ENCODE measurements around the gene GHRHR.

GHRHR gene

DNA sequence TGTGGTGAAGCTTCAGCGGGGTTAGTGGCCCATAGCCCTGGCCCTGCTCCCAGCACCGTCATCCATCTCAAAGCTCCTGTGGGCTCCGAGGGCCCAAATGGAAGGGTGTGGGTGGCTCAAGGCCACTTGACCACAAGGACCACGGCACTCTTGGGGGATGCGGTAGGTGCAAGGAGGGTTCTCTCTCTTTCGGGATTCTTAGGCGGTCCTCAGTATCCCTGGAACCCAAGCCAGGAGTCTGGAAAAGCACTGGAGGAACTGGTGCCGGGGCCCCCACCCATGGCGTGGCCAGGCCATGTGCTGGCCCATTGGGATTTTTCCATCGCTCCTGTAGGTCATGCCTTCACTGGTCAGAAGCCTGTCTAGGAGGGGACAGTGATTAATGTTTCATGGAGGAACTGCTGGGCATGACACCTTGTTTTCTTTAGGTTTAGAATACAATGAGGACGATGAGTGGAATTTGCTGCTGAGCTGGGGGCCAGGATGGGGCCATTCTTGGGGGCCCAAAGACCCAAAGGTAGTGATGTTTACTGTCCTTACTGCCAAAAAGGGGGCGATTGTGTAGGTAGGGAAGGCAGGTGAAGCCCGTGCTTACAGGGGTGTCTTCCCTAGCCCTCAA lies 35.4 kb upstream of the GHRHR start:
- no peak for DNase-seq (ENCODE audit: low spot score)

DNA sequence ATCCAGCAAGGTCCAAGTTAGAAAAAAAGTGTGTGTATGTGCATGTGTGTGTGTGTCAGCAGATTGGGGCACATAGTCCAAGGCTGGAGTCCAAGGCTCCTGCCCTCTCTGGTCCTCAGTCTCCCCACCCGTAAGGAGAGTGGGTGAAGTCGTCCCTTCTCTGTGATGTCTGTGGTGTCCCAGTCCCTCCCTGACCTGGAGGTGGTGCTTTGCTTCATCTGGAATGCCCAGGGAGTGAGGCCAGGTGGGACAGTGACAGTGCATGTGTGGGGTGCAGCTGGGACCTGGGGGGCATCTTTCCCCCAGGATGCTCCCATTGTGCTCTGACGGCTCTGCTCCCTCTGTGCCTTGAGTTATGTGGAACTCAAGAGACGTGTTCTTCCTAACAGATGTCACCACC lies 34.1 kb upstream of the GHRHR start:
- no peak for DNase-seq (ENCODE audit: low spot score)

DNA sequence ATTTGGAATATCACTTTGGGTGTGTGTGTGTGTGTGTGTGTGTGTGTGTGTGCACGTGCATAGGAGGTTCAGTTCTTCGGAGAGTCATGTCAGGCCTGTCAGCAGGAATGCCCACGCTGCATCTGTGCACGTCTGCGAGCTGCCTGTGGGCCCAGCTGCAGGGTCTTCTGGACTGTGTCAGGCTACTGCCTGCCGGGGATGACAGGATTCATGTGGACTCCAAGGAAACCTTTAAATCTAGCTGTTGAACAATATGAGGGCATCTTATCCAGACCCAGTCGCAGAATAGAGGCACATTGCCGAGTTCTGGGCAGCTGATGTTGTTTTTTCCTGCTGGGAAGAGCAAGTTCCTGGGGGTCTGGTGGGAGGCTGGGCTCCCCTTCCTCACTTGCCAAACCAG lies 33.1 kb upstream of the GHRHR start:
- DNase-seq (ENCODE audit: low spot score): no peak

DNA sequence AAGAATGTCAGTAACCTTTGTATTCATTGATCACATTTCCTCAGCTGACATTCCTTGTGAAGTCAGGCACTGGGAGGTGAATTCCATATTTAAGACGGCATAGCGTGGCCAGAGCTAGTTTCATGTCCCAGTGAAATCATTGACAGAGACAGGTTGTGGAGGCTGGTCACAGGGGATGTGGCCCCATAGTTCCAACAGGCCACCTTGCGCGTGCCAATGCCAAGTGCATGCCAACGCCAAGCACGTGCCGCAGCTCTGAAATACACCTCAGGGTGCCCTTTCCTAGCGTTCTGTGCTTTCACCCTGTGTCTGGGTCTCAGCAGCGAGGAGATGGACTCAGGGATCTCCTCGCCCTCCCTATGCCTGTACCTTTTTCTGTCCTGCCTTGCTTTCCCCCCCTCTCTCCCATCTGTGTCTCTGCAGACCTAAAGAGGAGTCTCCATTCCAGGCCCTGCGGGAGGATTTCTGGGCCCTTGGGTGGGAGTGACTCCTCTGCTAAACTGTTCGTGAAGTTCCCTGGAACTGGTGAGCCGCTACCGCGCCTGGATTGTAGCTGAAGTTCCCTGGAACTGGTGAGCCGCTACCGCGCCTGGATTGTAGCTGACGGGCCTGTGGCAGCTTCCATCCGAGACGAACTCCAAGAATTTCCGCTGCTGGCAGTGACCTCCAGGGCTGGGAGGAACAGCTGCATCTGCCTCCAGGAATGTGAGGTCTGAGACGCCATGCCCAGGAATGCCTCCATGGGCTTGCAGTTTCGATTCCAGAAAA lies 32.4 kb upstream of the GHRHR start:
- DNase-seq (ENCODE audit: low spot score): peak; percentile 92

- DNase-seq (ENCODE audit: low spot score): peak; percentile 1
Observed at GRCh38 chr7:30931929-30932540, 31.7 kb upstream of the GHRHR start.

DNA sequence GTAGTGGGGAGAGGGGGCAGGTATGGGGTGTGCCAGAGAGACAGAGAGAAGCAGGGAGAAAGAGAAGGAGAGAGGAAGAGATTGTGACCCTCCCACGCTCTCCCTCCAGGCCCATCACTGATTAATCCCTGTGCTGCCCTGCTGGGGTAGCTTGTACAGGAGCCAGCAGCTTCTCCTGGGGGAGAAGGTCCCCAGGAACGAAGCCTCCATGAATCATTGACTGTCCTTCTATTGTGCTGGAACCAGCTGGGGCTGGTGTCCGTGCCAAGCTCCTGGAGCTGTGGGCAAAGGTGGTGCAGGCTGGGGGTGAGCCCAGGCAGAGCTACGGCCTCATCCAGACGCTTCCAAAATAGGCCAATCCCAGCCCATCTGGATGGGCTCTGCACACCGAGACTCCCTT lies 31.2 kb upstream of the GHRHR start:
- no peak for DNase-seq (ENCODE audit: low spot score)

DNA sequence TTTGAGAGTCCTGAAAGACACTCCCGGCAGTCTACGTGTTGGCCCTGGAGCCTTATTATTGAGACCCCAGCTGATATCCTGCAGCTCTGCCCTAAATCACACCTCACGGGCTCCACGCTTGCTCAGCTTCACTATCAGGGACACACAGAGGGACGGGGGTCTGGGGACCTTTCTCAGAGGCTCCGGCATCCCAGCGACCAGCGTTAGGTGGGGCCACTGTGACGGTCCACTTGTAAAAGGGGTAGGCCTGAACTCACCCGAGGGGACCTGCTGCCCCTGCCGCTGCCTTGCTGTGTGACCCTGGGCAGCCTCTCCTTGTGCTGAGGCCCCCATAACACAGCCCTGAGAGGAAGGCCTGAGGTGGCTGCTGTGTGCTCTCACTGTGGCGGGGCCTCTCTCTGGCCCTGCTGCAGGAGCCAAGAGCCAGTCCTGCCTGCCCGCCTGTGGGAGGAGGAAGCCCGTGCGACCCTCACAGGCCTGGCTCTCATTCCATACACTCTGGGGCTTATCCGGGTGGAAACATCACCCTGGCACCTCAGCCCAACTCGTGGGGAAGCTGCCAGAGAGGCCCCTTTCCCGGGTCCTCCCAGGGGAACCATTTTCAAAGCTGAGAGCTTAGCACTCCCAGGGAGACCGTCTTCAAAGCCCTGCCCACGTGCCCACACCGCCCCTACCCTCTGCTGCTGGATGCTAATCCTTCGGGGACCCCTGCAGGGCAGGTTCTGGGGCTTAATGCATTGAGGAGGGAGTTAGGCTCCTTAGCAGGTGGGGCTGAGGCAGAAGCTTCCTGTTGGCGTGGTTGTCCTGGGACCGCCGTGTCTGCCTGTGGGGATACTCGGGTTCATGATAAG lies 30.4 kb upstream of the GHRHR start:
- no peak for DNase-seq (ENCODE audit: low spot score)

- peak; percentile 1 for DNase-seq (ENCODE audit: low spot score)
Observed at GRCh38 chr7:30934225-30934624, 29.5 kb upstream of the GHRHR start.

DNA sequence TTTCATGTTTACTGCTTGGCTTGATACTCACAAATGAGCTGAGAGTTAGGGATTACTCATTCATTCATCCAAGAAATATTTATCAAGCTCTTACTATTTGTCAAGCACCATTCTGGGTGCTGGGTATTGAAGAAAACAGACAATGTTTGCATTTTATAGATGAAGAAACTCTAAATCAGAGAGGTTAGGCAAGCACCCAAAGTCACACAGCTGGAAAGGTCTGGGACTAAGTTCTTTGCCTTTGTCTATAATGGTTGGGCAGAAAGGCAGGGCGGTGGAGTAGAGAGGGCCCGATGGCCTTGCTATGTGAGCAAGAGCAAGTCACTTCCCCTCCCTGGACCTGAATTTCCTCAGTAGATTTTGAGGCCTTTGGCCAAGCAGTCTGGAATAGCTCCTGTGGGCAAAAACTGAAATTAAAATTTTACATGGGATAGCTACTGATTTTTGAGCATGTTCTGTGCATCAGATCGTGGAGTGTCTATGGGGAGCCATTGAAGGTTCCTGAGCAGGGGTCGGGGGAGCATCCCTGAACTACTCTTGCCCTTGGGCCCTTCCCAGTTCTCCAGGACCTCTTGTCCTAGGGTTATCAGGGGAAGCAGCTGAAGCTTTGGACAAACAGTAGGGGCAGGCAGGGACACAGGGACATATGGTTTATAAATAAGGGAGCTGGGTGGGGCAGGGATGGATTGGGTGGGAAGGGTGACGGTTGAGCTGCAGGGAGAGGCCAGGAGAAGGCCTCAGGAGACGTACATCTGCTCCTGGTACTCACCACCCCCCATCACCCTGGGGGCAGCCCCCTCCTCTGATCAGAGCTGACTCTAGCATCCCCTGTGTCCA lies 28.8 kb upstream of the GHRHR start:
- peak; percentile 1 for DNase-seq (ENCODE audit: low spot score)

DNA sequence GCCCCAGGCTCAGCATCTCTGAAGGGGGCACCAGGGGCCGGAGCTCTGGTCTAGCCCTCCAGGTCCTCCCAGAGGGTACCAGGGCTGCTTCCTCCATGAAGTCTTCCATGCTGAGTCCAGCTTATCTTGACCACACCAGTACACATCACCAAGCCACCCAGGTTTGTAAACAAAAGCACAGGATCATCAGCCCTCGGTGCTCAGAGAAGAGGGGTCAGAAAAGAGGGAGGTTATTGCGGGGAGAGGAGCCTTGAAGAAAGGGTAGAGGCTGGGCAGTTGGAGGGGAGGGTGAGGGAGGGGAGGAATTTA lies 28.2 kb upstream of the GHRHR start:
- no peak for DNase-seq (ENCODE audit: low spot score)

DNA sequence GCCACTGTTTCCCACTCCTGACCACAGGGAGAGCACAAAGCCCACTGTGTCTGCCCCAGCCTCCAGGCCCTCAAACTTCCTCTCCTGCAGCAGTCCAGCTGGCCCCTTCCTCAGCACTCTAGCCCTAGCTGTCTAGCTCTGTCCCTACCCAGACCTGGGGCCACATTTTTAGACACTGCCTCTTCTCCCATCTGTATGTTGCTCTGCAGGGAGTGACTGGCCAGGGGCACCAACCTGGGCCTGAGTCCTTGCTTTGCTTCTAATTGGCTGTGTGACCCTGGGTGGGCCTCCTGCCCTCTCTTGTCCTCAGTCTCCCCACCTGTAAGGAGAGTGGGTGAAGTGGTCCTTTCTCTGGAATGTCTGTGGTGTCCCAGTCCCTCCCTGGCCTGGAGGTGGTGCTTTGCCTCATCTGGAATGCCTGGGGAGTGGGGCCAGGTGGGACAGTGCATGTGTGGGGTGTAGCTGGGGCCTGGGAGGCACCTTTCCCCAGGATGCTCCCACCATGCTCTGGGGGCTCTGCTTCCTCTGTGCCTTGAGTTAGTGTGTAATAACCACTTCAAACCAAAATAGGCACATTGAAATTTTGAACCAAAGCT lies 27.0 kb upstream of the GHRHR start:
- DNase-seq (ENCODE audit: low spot score): peak; percentile 0

GRCh38 chr7:30937416-30937815 lies 26.3 kb upstream of the GHRHR start:
- DNase-seq (ENCODE audit: low spot score): no peak

DNA sequence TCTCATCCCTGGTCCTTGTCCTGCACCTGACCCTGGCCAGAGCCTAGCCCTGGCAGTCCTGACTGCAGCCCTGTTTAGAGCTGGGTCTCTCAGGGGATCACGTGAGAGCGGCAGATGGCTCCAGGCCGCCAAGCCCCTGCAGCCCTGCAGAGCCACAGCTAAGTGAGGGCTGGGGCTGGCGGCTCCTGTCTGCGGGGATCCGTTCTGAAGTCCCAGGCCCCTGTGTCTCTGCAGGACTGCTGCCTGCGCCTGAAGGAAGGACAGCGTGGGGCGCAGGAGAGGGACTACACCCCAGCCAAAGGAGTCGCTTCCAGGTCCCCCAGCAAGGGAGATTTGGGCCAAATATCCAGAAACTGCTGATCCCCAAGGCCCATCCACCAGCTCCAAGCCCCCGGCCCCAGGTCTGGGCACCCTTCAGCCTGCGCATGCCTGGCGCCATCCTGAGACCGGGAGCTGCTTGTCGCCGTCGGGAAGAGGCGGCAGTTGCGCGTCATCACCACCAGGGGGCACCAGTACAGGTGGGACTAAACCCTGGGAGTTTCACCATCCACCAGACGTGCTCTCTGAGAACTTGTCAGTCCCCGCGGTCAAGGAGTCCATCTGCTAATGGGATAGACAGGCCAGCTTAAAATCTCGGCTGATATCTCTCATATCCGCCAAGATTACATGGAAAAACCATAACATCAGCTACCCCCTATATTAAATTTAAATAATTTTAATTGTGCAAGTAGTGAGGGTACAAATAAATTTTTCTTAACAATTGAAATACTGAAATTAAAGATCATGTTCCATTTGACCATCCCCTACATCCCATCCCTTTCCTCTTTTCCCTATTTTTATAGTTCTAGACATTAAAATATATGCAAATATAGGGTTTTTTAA lies 25.1 kb upstream of the GHRHR start:
- peak; percentile 83 for DNase-seq (ENCODE audit: low spot score)

DNA sequence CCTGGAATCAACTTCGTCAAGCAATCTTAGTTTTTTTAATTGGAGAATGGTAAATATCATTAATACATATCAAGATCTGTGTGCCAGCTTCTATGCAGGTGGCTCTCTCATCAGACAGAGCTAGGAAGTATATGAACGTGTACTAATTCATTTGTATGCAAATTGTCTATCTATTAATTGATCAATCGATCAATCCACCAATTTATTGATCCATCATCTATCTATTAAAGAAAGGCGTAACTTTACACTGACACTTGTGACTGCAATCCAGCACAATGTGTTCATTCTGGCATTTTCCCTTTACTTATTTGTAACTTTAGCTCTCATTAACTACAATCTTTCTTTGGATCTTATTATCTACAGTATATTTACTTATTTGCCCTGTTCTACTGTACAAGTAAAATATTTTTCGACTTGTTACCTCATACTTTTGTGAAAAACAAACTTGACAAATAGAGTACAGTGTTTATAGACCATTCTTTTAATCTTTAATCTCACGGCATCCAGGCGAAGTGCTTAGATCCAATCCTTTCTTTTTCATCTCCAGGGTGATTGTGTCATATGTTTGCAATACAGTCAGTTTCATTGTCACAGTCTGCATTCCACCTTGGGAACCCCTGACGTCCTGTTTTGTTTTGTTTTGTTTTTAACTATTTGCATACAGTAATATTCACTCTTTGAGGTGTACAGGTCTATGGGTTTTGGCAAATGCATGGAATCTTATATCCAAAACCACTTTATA lies 22.0 kb upstream of the GHRHR start:
- no peak for DNase-seq (ENCODE audit: low spot score)

DNA sequence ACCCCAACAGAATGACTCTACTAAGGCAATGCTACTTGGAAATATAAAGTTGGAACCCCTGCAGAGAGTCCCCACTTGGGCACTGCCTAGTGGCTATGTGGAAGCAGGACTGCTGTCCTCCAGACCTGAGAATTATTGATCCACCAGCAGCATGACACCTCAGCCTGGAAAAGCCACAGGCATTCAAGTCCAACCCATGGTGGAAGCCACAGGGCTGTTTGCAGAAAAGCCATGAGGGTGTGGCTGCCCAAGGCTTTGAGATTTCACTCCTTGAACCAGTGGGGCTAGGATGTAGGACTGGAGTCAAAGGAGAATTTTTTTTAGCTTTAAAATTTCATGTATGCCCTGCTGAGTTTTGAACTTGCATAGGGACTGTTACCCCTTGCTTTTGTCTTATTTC lies 13.6 kb upstream of the GHRHR start:
- no peak for DNase-seq (ENCODE audit: low spot score)

DNA sequence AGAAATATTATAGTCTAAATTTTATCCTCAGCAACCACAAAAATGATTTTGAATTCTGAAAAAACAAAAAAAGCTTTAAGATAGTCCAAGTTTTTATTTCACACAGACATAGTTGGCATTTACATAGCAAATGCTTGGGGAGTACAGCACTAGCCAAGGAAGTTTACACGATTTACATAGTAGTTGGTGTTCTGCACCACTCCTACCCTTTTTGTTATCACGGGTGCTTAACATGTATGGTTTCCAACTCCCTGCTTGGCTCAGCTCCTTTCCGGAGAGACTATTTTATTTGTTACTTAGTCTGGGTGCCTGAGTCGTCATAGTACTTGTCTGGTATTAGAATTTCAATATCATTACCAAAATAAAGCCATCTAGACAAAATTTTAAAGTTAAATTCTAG lies 8.8 kb upstream of the GHRHR start:
- DNase-seq (ENCODE audit: low spot score): no peak

- DNase-seq (ENCODE audit: low spot score): no peak
Observed at GRCh38 chr7:30956704-30957103, 7.0 kb upstream of the GHRHR start.

GRCh38 chr7:30965372-30965771 lies 1.6 kb downstream of the GHRHR start:
- DNase-seq (ENCODE audit: low spot score): no peak

DNA sequence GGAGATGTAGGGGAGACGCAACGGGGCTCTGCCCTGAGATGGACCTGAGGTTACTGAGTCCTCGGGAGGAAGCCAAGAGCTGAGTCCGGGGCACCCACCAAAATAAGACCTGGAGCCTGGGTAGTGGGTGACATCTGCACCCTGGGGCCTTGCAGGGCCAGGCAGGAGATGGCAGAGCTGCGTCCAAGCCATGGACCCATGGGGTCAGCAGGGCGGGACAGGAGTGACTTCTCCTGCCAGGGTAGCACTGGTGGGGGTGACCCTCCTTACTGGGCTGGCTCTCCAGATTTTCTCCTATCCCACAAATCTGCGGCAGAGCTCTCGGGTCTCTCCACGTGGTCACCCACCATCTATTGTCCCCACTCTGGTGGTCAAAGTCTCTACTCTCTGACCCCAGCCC lies 2.1 kb downstream of the GHRHR start:
- DNase-seq (ENCODE audit: low spot score): no peak

DNA sequence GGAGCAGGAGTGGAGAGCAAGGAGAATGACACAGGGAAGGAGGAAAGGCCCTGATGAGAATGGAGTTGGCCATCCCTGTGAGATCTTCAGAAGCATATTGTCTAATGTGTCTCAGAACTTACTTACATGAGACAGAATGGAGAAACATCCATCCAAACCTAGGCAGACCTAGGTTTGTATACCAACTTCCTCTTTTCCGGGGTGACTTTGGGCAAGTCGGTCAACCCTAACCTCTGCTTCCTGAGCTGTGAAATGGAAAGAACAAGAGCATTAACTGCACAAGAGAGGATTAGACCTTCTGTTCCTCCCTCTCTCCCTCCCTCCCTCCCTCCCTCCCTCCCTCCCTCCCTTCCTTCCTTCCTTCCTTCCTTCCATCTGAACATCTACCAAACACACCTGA lies 4.5 kb downstream of the GHRHR start:
- DNase-seq (ENCODE audit: low spot score): no peak

Measured in AG08395 (cell line).